HG02571 (cell line): ENCODE measurements around the gene APOBEC3B.
"Not testable (repeated sequence)": the region's sequence is repeated elsewhere in the genome, so short reads cannot be mapped to it uniquely, and the experiment has no call there.

Source experiments
- ATAC-seq: cut with Tn5 transposase; IDR thresholded peaks from one replicate; pipeline ENCODE4 v1.9.1; 2021; ENCODE audit warnings: mild to moderate bottlenecking, moderate library complexity; ENCODE audit not compliant: unreplicated experiment

Gene APOBEC3B

GRCh38 chr22:38965614-38966379 lies 16.4 kb upstream of the APOBEC3B start:
- no peak for ATAC-seq

DNA sequence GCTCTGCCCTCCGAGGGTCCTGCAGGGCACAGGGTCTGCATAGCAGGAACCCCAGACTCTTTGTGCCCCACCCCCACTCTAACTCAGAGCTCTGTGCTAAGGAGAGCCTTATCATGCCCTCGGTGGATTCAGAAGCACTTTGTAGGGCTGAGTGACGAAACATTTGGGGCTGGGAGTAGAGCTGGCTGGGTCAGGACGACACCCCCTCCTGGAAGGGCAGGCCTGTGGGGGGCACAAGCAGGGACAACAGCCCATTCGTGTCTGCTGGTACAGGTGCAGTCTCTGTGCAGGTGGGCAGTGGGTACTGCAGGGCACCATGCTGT lies 15.8 kb upstream of the APOBEC3B start:
- no peak for ATAC-seq

DNA sequence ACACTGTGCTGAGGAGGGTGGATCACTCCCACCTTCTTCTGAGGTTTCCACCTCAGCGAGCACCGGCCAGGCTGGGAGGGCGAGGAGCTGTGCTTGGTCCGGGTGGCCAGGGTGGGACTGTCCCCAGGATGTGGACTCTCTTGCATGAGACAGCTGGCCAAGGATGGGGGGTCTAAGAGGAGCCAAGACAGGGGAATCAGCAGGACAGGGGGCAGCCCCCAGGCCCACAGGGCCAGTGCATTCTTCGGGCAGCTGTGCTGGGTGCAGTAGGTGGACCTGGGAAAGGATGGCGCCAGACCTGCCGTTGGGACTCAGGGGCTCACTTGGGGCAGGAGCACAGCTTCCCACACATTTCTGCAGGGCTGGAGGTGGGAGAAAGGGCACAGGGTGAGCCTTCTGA lies 15.2 kb upstream of the APOBEC3B start:
- no peak for ATAC-seq

GRCh38 chr22:38967451-38968450 lies 14.4 kb upstream of the APOBEC3B start:
- ATAC-seq, result no peak

- no peak for ATAC-seq
These were observed 13.3 kb upstream of the APOBEC3B start for GRCh38 chr22:38968801-38969200.

DNA sequence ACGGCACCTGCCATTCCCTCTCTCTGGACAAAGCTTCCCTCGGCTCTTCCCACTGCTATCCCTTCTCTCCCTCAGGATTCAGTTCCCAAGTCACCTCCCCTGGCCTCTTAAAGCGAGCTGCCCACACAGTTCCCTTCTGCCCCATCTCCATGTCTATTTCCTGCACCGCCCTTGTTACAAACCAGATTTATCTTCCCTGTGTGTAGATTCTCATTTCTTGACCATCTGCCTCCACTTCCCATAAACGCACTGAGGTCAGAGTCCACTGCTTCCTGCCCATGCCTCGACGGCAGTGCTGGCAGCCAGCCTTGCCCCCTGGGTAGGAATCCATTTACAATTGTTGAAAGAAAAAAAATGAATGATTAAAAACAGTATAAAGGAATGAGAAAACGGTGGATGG lies 11.6 kb upstream of the APOBEC3B start:
- ATAC-seq, result no peak

GRCh38 chr22:38971202-38971601 lies 10.9 kb upstream of the APOBEC3B start:
- no peak for ATAC-seq

DNA sequence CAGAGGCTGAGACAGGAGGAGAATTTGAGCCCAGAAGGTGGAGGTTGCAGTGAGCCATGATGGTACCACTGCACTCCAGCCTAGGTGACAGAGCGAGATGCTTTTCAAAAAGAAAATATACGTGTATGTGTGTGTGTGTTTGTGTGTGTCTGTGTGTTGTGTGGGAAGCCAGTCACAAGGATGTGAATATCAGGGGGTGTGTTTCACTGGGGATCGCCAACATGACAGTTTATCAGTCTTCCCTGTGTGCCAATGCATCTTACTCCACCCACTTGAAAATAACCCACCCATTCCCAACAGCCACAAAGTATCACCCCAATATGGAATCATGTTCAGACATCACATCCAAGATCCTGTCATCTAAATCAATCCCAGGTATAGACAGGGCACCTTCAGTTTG lies 10.4 kb upstream of the APOBEC3B start:
- ATAC-seq, result no peak

- ATAC-seq, result no peak
These were observed 9.6 kb upstream of the APOBEC3B start for GRCh38 chr22:38972558-38972957.

GRCh38 chr22:38973289-38974169 lies 8.6 kb upstream of the APOBEC3B start:
- no peak for ATAC-seq

- ATAC-seq, result no peak
These were observed 7.8 kb upstream of the APOBEC3B start for GRCh38 chr22:38974170-38974825.

DNA sequence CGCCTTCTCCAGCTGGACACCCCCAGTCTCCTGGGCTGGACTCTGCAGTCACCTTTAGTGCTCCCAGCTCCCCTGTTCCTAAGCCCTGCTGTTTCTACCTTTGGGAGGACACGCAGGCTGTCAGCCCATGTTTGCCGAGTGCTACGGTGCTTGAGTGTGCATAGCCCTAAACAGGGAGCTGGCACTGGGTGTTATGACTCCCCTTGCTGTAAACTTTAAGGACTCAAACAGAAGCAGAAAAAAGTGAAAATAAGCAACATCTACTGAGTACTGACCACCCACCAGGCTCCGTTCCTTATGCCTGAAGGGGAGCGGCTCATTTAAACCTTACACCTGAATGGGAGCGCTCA lies 7.3 kb upstream of the APOBEC3B start:
- ATAC-seq, result no peak

DNA sequence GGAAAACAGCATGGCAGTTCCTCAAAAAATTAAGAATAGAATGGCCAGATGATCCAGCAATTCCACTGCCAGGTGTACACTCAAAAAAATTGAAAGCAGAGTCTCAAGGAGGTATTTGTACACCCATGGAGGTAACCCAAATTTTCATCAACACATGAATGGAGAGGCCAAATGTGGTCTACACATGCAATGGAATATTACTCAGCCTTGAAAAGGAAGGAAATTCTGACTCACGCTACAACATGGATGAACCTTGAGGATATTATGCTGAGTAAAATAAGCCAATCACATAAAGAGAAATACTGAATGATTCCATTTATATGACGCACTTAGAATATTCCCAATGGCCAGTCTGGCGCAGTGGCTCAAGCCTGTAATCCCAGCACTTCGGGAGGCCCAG lies 4.9 kb upstream of the APOBEC3B start:
- ATAC-seq, result not testable (repeated sequence)

- not testable (repeated sequence) for ATAC-seq
These were observed 1.6 kb upstream of the APOBEC3B start for GRCh38 chr22:38980587-38980986.

GRCh38 chr22:38981005-38981991 lies 849 bp upstream of the APOBEC3B start:
- ATAC-seq, result no peak

- no peak for ATAC-seq
These were observed 2.1 kb downstream of the APOBEC3B start for GRCh38 chr22:38984224-38984623.

DNA sequence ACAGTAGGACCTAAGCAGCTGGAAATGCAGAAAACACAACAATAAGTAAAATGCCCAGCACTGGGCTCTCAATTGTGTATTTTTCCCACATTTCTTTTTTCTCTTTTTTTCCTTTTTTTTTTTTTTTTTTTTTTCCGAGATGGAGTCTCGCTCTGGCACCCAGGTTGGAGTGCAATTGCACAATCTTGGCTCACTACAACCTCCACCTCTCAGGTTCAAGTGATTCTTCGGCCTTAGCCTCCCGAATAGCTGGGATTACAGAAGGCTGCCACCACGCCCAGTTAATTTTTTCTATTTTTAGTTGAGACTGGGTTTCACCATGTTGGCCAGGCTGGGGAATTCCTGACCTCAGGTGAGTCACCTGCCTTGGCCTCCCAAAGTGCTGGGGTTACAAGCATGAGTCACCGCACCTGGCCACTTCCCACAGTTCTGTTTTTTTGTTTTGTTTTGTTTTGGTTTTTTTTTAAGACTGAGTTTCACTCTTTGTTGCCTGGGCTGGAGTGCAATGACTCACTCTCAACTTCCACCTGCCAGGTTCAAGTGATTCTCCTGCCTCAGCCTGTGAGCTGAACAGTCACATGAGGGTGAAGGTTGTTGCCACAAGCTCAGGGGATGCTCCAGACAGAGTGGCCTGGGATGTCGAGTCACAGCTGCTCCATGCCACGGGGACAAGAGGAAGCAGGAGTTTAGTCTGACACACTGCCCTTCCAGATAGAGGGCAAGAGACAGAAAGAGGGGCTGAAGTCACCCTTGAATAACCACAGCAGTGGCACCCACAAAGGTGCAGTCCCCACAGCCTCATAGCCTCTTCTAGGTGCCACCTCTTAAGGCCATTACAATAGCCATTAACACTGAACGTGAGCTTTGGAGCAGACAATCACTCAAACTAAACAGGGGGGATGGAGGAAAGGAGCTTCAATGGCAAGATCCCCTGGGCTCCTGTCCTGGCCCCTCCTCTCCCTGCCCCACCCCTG lies 2.9 kb downstream of the APOBEC3B start:
- peak; percentile 58 for ATAC-seq

GRCh38 chr22:38986629-38987028 lies 4.5 kb downstream of the APOBEC3B start:
- no peak for ATAC-seq
